Measurements from ENCODE around the gene ELK3. TPM values are rescaled to one million over a fixed set of nuclear protein-coding genes. Genes with fewer than 3 reads are reported as not detected.
A peak's percentile ranks its signal among the peaks of the same experiment; 100 is the strongest.

The ELK3 gene
- total RNA-seq, 3 donors from 2014 or later: 13.9 to 28.5 (median 16.5) TPM

DNA sequence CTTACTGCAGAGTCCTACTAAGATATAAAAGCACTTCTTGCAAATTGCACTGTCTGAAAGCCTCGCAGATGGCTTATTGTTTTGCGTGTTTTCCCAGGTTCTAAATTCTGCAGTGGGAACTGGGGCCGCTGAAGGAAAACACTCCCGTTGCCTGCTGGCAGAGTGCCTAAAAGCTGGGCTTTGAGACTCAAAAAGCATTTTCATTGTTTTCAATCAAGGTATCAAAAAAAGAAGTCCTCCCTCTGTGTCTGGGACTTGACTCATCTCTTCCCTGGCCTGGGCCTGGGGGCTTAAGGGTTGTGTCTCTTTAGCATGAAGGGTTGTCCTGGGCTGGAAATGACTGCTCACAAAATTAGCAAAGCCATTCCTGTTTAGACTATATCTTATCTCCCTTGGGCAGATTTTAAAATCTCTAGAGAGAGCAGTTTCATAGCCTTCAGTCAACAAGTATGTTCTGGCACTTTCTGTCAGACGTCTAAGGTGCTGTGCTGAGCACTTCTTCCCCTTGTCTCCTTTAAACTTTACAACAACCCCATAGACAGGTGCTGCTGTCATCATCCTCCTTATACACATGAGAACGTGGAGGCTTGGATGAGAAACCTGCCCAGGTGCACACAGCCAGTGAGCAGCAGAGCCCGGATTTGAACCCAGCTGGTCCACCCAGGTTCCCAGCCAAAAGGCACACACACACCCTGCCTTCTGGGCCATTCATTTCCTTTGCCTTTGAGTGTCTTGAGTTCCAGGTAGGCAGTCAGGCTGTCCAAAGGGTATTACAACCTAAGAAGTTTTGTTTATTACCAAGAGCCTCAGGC, 31.1 kb downstream of the ELK3 start:
- Histone ChIP-seq H3K27ac (peak overlapping the region; percentile 14 to 21), H3K4me3 (no peak overlapping the region), H3K36me3 (no peaks in the 10 kb centered on the region), H3K9me3 (no peaks in the 10 kb centered on the region), H3K4me1 (no peaks in the 10 kb centered on the region), H3K27me3 (no peaks in the 10 kb centered on the region)
- intact Hi-C loops (cut with DNase I; ENCODE audit: low total_unique reads): no loop called here
- peak in 1 of 2 donors; percentile 15 for DNase-seq (ENCODE audit: low spot score in 2 of 2)
- TF ChIP-seq POLR2AphosphoS5 (IDR thresholded peaks at IDR 0.05): no peak
- TF ChIP-seq POLR2A (IDR thresholded peaks at IDR 0.05): no peak
- TF ChIP-seq CTCF (IDR thresholded peaks at IDR 0.05): no peak

DNA sequence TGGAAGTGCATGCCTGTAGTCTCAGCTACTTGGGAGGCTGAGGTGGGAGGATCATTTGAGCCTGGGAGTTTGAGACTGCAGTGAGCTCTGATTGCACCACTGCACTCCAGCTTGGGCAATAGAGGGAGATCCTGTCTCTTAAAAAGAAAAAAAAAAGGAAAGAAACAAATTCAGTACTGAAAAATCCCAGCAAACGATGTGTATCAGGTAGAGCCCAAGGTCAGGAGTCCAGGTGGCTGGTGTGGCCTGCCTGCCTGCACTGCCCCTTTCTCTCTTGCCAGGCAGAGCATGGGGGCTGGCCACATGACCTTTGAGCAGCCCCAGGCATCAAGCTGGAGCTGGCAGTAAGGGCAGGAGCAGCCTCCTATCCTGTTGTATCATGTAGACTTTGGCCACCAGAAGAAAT, 31.8 kb downstream of the ELK3 start:
- no peak for DNase-seq (ENCODE audit: low spot score in 2 of 2)
- TF ChIP-seq POLR2AphosphoS5 (IDR thresholded peaks at IDR 0.05): no peak
- TF ChIP-seq CTCF (IDR thresholded peaks at IDR 0.05): no peak
- TF ChIP-seq POLR2A (IDR thresholded peaks at IDR 0.05): no peak
- H3K9me3 ChIP-seq: no peaks in the 10 kb centered on the region
- no peaks in the 10 kb centered on the region for H3K27me3 ChIP-seq
- H3K27ac ChIP-seq: no peak overlapping the region
- no peak overlapping the region for H3K4me3 ChIP-seq
- H3K4me1 ChIP-seq: no peaks in the 10 kb centered on the region
- intact Hi-C loops (cut with DNase I; ENCODE audit: low total_unique reads): no loop called here
- no peaks in the 10 kb centered on the region for H3K36me3 ChIP-seq

GRCh38 chr12:96226401-96226800, 32.2 kb downstream of the ELK3 start:
- H3K27ac ChIP-seq: no peak overlapping the region
- no peak for DNase-seq (ENCODE audit: low spot score in 2 of 2)
- no peaks in the 10 kb centered on the region for H3K4me1 ChIP-seq
- H3K36me3 ChIP-seq: no peaks in the 10 kb centered on the region
- H3K4me3 ChIP-seq: no peak overlapping the region
- TF ChIP-seq POLR2AphosphoS5 (IDR thresholded peaks at IDR 0.05) (no peak), CTCF (IDR thresholded peaks at IDR 0.05) (no peak), POLR2A (IDR thresholded peaks at IDR 0.05) (no peak)
- intact Hi-C loops (cut with DNase I; ENCODE audit: low total_unique reads): no loop called here
- no peaks in the 10 kb centered on the region for H3K9me3 ChIP-seq
- no peaks in the 10 kb centered on the region for H3K27me3 ChIP-seq

GRCh38 chr12:96226801-96227348, 32.7 kb downstream of the ELK3 start:
- no peaks in the 10 kb centered on the region for H3K4me1 ChIP-seq
- H3K27ac ChIP-seq: no peak overlapping the region

More at GRCh38 chr12:96226801-96227348, 32.7 kb downstream of the ELK3 start:
- H3K27me3 ChIP-seq: no peaks in the 10 kb centered on the region
- DNase-seq (ENCODE audit: low spot score in 2 of 2): no peak
- no peaks in the 10 kb centered on the region for H3K36me3 ChIP-seq
- no peak overlapping the region for H3K4me3 ChIP-seq
- TF ChIP-seq CTCF (IDR thresholded peaks at IDR 0.05) (no peak), POLR2A (IDR thresholded peaks at IDR 0.05) (no peak), POLR2AphosphoS5 (IDR thresholded peaks at IDR 0.05) (no peak)
- intact Hi-C loops (cut with DNase I; ENCODE audit: low total_unique reads): no loop called here
- H3K9me3 ChIP-seq: no peaks in the 10 kb centered on the region
